ENCODE results near the gene PRR20G.

PRR20G gene

DNA sequence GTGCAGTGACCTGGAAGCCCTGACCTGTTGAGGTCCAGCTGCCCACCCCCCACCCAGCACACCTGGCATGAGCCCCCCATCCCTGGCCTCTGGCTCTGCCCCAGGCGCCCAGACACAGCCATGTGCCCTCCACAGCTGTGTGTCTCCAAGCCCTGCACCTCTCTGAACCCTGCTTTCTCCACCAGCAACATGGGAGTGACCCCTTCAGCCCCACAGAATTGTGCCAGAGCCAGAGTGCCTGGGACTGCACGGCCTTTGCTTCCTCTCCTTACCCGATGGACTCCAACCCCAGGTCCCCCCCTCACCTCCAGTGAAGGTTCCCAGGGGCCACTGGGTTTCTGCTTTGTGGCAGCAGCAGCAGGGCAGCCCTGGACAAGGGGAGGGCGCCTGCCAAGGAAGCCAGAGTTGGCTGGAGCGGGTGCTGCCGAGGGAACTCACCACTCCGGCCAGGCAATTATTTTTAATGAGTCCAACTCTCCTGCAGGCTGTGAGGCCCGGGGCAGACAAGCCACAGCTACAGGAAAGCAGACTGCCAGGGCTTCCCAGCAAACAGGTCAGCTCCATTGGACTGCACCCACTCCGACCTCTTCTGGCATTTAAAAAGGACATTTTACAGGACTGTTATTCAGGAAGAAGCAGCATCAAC is 24.1 kb downstream of the PRR20G start:
- no peak for DNase-seq (ENCODE audit: low read depth)

DNA sequence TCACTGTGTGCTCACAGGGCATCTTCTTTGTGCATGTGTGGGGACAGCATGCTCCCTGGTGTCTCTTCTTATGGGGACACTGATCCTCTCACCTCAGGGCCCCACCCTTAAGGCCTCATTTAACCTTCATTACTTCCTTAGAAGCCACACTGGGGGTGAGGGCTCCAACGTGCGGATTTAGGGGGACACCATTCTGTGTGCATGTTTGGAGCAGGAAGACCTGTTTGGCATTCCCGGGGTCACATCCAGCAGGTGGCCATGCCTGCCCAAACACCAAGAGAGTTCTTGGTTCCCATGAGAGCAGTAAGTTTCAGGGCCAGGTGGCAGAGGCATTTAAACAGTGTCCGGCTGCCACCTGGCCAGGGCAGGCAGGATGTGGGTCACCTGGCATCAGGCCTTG is 24.8 kb downstream of the PRR20G start:
- no peak for DNase-seq (ENCODE audit: low read depth)

DNA sequence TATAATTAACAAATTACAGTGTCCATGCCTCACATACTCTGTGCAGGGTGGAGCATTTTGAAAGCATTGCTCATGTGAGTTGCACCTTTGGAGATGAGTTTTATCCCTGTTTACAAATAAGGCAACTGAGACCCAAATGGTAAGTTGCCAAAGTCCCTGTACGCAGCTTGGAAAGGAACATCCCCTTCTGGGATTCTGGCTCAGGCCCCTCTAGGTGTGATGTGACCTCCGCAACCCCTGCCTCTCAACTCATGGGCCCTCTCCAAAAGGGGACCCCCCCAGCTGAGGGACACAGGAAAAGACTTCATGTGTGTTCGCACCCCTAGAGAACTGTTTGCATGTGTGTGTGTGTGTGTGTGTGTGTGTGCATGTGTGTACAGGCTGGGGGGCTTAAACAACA is 25.3 kb downstream of the PRR20G start:
- no peak for DNase-seq (ENCODE audit: low read depth)

DNA sequence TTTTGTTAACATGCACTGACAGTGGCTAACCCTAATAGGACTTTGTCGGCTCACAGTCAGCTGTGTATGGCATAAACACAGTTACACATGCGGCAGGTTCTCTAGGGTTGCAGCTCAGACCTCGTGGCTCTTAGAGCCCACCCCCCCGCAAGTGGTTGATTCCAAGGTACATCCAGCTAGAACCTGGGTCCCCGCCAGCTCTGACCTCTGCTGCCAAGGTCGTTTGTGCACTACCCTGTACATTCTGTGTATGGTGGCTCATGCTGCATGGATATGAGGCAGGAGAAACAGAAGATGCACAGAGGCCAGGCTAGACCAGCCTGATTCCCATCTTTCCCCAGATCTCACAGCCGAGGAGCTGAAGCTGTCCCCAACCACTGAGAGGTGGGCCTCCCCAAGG is 25.9 kb downstream of the PRR20G start:
- no peak for DNase-seq (ENCODE audit: low read depth)

DNA sequence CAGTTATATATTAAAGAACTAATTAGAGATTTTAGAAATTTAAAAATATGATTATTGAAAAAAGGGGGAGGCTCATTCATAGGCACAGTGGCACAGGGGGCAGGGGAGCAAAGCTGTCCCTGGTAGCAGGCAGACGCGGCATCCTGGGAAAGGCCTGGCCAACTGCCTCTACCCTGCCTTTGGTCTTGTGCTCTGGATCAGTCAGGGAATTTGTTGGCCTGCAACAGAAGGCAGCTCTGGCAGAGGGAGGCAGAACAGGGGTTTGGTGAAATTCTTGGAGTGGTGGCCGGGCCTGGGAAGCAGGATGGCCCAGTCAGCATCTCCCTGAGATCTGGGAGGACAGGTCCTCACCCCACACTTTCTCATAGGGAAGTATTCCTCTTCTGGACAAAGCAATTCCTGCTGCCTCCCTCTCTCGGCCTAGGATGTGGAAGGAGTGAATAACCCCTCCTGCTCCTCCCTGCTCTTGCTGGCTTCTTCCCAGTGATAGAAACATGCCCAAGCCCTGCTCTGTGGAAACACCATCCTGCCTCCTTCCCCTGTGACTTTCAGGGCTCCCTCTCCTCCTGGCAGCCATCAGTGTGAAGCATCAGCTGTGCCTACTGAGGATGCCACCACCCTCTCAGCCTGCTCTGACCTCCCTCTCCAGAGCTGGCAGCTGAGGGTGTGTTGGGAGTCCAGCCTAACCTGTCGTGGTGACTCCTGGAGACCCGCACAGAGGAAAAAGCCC is 26.9 kb downstream of the PRR20G start:
- no peak for DNase-seq (ENCODE audit: low read depth)

DNA sequence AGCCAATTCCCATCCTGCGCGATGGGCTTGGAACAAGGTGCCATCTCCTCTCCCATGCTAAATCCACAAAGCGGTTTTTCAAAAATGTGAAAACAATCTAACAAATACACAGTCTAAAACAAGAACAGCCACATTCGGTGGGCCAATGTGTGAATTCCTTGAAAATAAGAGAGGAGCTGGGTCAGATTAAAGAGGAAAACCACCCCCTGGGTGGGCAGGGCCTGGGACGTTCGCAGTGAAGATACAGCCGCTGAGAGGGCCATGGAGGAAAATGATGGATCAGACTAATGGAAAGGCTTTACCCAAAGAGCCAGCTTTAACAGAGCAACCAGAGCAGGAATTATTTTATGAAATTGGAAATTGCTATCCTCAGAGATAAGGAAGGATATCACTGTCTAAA is 27.4 kb downstream of the PRR20G start:
- DNase-seq (ENCODE audit: low read depth): no peak

DNA sequence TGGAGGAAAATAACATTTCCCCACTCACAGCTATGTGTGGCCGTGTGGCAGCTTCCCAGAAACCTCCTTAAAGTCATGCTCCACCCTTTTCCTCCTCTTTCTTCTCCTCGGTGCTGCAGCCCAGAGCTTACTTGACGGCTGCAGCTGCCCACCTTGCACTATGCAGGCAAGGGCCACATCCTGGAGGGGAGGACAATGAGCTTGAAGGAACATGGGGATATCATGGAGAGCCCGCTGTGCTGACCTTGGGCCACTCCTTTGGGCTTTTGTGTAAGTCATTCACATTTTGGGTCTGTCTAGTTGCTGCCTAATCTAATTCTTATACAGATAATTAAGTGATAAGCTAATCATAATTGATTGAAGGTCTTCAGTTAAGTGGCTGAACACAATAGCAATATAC is 28.0 kb downstream of the PRR20G start:
- no peak for DNase-seq (ENCODE audit: low read depth)

DNA sequence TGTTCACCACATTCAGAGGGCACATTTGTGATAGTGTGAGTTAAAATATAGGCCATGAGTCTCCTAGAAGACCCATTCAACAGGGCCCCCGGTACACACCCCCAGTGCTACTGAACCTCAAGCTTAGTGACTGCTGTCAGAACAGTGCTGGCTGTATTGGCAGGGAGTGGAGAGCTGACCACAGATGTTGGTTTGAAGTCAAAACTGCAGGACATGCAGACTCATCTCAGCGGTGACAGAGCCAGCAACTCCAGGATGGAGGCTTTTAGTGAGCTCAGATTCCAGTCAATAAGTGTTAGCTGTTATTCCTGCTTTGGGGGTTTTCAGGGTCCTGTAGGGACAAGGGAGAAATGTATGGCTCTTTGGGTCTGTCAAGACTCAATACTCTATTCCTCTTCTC is 29.1 kb downstream of the PRR20G start:
- no peak for DNase-seq (ENCODE audit: low read depth)

DNA sequence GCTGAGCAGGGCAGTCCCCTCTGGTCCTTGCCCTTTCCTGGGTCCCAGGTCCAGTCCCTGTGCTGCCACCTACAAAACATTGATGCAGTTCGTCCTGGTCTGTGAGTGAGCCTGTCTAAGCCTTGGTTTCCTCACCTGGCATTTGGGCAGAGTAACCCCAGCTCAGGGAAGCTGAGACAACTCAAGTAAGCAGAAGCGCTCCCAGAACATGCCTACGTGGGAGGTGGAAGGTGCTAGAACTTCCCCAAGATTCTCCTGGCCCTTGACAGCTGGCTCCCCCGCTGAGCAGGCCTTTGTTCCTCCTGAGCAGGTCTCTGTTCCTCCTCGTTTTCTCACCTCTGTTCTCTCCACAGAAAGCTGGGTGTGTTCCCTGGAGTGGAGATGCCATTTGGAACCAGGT is 30.5 kb downstream of the PRR20G start:
- no peak for DNase-seq (ENCODE audit: low read depth)

DNA sequence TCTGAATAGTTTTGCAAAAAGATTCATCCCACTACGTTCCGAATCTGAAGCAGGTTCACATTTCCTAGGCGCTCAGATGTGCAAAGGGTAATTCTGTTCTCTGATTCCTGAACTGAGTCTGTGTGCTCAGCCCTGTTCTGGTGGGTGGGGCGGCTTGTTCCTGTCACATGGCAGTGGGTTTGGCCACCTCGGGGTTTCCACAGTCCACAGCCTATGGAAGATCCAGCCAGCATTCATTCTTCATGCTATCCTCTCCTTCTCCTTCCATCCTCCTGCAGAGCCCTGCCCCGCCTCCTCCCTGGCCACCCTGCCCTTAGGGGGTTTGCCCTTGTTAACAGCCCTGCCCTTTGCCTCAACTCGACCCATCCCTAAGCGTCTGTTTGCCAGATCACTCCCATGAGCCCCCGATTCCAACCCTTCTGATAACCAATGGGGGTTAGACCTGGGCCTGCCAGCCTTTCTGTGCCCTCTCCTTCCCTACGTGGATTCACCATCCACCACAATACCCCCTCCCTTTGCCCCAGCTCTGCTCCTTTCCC is 31.0 kb downstream of the PRR20G start:
- no peak for DNase-seq (ENCODE audit: low read depth)

DNA sequence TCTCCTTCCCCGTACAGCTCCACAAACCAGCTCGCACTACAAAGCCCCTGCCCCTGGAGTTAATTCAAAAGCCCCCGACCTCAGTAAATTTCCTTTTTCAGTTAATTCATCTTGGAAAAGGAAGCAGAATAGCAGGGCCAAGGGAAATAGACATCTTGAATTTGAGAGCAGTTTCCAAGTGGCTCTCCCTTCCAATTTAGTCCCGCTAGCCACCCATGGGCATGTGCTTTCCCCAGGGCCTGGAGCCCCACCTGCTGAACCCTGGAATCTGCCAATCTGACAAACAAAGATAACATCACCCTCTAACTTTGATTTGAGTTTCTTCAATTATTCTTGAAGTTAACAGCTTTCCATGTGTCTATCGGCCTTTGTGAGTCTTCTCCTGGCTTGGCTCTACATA is 31.7 kb downstream of the PRR20G start:
- no peak for DNase-seq (ENCODE audit: low read depth)

DNA sequence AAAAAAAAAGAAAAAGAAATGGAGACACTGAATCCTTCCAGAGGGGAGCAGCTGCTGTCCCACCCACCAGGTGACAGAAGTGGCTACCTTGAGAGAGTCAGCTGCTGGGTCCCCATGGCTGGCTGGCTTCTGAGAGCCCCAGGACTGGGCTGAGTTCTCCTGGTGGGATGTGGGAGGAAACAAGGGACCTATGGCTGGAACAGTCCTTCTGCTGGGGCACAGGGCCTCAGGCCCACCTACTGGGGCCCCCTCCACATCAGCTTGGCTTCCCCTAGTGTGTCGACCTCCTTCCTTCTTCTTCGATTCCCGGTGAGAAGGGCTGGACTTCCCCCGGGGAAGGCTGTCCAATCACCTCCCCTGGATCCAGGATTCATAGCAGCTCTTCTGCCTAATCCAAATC is 32.3 kb downstream of the PRR20G start:
- DNase-seq (ENCODE audit: low read depth): no peak

DNA sequence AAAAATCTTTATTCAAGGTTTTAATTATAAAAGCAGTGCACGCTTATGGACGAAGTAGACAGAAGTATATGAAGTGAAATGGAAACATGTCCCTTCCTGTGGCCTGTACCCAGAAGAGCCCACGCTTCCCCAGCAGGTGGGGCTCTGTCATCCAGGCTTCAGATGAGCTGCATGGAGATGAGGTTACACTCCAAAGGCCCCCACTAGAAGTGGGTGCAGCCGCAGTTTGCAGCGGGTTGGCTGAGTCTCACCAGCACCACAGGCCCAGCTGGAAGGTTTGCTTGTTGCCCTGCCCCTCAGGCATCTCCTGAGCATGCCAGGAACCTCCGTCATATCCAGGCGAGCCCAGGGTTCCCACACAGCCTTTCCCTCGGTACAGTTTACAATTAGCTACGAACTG is 33.1 kb downstream of the PRR20G start:
- DNase-seq (ENCODE audit: low read depth): no peak

DNA sequence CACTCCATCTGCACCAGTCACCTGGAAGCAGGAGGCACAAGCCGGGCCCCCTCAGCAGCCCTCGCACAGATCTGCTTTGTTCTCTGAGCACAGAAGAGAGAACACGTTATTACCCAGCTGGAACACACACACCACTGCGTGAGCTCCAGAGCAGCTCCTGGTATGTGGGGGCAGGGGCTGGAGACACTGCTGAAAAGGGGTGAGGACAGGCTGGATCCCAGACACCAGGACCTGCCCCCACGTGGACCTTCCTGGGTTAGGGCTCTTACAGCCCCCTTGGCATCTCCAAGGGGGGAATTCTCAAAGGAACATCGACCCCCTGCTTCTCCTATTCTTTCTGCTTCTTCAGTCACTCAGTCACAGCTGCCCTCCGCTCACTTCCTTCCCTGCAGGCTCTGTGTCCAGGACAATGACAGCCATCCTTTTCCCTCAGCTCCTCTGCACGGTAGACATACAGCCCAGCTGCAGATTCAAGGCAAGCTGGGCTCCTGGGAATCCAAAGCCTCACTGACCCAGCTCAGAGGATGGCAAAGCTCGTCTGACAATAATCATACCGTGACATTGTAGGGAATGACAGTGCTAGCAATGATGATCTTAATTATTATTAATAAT is 33.7 kb downstream of the PRR20G start:
- DNase-seq (ENCODE audit: low read depth): no peak

DNA sequence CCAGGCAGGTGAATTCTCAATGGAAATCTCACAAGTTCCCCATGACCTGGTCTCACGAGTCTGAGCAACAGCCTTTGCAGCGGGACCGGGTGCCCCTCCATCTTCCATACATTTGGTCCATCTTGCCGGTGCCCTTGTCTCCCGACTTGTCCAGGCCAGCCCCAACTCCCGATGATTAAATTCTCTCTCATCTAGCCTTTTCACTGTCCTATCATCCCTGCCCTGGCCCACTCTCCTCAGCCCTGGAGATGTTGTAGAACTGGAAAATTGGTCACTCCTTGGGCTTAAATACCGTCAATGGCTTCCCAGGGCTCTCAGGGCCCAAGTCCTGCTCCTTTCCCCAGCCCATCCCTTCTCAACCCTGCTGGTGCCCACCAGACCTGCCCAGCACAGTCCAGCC is 34.4 kb downstream of the PRR20G start:
- DNase-seq (ENCODE audit: low read depth): no peak

DNA sequence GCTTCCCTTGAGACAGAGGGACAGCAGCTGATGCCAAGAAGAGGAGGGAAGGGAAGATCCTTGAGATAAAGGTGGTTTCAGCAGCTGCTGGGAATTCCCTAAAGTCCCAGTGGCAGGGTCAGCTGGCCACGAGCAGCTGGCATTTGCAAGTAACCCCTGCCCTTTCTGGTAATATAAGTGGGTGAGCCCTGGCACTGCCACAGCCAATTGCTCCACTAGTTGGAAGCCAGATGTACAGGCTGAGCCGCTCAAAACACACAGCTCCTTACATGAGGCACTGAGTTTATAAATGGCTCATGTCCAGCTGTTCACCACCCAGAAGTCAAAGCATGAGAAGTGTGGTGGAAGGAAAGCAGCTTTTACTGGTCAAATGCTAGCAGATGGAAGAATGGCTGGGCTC is 35.4 kb downstream of the PRR20G start:
- no peak for DNase-seq (ENCODE audit: low read depth)

DNA sequence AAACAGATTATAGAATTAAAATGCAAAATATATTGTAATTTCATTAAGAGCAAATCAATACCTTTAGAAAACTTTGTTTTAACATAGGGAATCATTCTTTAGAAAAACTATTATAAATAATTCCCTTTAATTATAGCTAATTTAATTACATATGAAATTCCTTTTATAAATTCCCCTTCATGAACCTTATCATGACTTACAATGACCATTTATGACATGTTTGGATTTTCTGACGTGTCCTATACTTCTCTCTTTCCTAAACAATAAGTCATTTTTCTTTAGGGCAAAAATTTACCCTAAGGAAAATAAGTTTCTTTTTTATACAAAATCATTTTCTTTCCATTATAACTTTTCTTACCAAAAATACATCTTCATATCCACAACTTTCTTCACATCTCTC is 37.8 kb downstream of the PRR20G start:
- DNase-seq (ENCODE audit: low read depth): no peak

DNA sequence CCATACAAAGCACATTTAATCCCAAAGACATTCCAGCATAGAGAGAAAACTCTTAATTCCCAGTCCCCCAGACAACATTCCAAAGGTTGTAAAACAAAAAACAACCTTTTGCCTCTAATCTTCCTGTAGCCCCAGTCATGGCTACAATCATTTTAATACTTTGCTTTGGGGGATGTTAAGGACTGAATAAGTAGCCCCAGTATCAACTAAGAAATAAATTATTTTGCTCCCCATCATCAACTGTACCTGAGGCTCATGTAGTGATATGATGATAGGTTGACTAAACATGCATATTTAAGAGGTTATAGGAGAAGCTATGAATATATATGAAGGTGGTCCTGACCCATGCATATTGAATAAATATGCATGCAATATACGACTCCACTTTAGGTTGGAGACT is 40.6 kb downstream of the PRR20G start:
- no peak for DNase-seq (ENCODE audit: low read depth)

DNA sequence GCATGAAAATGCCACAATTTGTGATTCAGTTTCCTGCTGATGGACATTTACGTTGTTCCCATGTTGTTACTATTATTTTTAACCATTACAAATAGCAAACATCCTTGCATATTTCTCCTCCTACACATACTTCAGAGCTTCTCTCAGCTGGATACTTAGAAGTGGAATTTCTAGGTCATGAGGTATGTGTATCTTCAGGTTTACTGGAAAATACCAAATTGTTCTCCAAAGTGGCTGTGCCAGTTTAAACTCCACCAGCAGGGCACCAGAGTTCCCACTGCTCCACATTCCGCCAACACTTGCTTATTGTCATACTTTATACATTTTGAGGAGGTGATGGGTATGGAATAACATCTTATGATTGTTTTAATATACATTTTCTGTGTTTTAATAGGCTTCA is 49.2 kb downstream of the PRR20G start:
- DNase-seq (ENCODE audit: low read depth): no peak

DNA sequence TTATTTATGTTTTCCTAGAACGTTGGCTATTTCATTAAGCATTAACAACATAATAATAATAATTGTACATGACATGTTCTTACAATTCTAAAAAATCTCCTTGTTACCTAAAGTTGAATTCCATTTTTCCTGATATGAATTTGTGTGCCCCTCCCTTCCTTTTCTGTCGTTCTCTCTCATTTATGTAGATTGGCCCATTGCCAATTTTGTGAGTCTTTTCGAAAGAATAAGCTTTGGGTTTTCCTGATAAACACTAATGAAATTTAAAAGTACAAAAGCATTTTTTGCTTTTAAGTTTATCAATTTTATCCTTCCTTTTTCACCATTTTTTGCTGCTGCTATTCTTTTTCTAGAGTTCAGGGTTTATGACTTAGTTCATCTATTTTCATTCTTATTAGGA is 50.0 kb downstream of the PRR20G start:
- no peak for DNase-seq (ENCODE audit: low read depth)

DNA sequence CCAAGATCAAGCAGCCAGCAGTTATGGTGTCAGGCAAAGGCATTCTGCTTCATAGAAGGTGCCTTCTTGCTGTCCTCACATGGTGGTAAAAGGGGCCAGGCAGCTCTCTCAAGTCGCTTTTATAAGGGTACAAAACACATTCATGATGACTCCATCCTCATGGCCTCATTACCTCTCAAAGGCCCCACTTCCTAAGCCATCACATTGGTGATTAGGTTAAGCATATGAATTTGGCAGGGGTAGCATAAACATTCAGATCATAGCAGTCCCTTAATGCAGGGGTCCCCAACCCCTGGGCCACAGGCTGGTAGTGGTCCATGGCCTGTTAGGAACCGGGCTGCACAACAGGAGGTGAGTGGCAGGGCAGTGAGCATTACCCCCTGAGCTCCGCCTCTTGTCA is 52.1 kb downstream of the PRR20G start:
- DNase-seq (ENCODE audit: low read depth): no peak

DNA sequence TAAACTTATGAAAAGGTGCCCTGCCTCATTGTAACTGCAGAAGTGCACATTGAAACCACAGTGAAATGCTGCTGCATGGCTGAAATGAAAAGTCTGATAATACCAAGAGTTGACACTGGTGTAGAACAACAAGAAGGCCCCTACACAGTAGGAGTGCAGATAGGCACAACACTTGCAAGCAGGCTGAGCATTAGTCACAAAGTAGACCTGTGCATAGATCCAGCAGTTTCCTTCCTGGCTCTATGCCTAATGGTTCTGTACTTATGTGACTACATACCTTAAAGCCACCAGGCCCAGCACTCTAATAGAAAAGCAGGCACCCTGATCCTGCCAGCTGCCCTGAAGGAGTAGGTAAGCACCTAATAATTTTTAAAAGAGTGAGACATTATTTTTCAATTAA is 53.1 kb downstream of the PRR20G start:
- DNase-seq (ENCODE audit: low read depth): no peak

Data from T-helper 22 cell (primary cell).